Measurements from ENCODE around the gene IRF4. TPM values are rescaled to one million over a fixed set of nuclear protein-coding genes. Genes with fewer than 3 reads are reported as not detected.

Gene IRF4
- total RNA-seq, 4 donors from 2014 or later, result 4.5 to 17.0 (median 10.1) TPM

DNA sequence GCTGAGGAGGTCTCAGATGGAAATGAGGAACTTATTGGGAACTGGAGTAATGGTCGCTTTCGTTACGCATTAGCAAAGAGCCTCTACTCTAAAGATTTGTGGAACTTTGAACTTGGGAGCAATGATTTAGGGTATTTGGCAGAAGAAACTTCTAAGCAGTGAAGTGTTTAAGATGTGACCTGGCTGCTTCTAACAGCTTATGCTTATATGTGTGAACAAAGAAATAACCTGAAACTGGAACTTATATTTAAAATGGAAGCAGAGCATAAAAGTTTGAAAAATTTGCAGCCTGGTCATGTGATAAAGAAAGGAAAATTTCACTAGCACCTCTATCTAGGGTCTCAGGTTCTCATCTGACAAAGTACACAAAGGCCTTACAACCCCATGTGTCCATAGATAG, 23.5 kb downstream of the IRF4 start:
- TF ChIP-seq, protein P1, sequence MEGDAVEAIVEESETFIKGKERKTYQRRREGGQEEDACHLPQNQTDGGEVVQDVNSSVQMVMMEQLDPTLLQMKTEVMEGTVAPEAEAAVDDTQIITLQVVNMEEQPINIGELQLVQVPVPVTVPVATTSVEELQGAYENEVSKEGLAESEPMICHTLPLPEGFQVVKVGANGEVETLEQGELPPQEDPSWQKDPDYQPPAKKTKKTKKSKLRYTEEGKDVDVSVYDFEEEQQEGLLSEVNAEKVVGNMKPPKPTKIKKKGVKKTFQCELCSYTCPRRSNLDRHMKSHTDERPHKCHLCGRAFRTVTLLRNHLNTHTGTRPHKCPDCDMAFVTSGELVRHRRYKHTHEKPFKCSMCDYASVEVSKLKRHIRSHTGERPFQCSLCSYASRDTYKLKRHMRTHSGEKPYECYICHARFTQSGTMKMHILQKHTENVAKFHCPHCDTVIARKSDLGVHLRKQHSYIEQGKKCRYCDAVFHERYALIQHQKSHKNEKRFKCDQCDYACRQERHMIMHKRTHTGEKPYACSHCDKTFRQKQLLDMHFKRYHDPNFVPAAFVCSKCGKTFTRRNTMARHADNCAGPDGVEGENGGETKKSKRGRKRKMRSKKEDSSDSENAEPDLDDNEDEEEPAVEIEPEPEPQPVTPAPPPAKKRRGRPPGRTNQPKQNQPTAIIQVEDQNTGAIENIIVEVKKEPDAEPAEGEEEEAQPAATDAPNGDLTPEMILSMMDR (IDR thresholded peaks at IDR 0.05; ENCODE audit: low read depth), result no peak

DNA sequence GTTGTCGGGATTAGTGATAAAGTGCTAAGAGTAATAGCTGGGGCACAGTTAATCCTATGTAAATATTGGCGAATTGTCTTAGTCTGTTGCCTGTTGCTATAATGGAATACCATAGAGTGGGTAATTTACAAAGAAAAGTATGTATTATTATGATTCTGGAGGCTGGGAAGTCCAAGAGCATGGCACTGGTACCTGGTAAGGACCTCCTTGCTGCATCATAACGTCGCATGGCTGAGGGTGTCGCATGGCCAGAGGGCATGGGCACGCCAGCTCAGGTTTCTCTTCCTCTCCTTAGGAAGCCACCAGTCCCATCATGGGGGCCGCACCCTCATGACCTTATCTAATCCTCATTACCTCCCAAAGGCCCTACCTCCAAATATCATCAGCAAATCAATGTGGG, 29.7 kb downstream of the IRF4 start:
- TF ChIP-seq, protein P1 (IDR thresholded peaks at IDR 0.05; ENCODE audit: low read depth), result no peak

DNA sequence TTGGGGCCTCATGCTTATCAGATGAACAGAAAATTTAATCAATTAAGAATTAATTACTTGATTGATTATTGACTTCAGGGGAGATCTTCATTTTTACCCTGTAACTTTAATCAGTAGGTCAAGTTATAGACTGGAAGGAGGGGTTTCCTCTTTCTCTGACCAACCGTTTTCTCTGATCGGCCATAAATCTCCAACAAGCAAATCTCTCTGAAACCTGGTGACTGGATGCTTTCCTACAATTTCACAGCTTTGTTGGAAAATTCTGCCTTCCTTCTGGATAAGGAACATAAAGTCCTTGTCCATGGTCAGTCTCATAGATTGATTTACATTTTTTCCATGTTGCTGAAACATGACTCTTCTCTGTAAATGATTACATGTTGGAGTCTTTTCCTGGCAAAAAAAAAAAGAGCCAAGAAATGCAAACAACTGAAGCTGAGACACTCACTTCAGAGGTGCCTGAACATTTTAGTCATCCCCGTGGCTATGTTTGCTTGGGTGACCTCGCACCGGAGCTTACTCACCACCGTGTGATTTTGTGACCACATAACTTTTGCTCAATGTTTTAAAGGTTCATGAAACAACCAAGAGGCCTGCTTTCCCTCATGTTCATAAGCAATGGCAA, 31.0 kb downstream of the IRF4 start:
- TF ChIP-seq, protein P1 (IDR thresholded peaks at IDR 0.05; ENCODE audit: low read depth), result no peak

DNA sequence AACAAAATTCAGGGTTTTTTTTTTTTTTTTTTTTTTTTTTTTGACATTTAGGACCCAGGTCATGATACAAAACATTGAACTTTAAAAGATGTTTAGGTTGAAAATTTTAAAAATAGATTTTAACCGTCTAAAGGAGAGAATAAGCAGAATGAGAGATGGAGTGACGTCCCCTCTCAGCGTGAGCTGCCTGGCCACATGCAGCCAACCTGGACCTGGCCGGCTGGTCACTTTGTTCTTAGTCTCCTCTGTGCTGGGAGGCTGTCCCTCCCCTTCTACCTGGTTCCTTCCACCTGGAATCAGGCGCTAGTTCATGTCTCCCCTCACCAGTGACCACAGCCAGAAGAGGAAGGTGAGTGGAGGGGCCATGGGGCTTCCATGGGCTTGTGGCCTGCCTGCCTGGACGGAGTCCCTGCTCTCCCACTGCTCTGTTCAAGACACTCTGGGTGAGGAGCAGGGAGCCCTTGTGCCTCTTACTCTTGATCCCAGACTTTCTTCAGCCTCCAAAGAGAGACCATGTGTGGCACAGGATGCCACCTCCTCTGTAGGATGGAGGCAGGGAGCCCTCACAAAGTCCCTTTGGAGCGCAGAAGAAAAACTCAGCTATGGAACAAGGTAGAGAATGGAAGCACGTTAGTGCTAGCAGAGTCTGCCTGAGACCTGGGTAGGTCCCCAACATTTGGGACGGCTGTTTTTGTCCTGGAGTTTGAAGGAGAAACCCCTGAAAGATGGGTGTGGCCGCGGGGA, 31.7 kb downstream of the IRF4 start:
- TF ChIP-seq, protein P1 (IDR thresholded peaks at IDR 0.05; ENCODE audit: low read depth), result no peak

DNA sequence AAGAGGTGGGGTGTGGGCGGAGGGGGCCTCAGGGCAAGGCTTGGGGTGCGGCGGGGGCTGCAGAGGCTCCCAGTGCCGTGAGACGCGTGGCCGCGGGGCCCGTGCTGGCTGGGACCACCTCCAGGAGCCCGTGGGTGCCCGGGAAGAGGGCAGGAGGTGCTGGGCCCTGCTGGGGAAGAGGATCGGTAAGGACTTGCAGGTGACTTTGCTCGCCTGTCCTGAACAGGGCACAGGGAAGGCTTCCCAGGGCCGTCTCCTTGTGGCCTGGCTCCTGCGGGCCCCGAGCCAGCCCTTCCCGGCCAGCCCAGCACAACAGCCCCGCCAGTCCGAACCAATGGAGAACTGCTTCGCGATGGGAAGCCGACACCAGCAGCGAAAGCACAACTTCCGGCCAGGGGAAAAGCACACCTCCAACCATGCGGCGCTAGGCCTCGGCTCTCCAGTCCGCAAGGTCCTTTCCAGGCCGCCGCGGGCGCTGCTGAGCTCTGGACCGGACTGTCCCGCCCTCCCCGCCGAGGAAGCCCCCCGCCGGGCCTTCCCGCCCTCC, 32.3 kb downstream of the IRF4 start:
- TF ChIP-seq, protein P1 (IDR thresholded peaks at IDR 0.05; ENCODE audit: low read depth), result no peak

DNA sequence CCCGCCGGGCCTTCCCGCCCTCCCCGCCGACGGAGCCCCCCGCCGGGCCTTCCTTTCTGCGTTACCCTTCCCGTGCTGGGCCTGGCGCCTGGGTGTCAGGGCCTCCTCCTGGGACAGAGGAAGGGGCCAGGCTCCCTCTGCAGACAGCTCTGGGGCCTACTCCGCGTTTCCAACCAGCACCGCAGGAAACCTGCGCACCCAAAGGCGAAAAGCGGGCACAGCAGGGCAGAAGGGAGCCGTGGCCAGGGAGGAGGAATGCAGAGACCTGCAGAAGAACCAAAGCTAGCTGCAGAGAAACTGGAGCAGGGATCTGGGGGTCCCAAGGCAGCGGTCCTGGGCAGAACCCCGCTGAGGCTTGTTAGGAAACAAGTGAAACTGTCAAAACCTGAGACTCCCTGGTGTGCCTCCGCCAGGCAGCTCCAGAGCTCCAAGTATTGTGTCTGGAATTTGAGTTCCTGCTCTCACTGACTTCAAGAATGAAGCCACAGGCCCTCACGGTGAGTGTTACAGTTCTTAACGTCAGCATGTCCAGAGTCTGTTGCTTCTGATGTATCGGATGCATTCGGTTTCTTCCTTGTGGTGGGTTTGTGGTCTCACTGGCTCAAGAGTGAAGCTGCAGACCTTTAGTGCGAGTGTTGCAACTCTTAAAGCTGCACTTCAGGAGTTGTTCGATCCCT, 33.3 kb downstream of the IRF4 start:
- TF ChIP-seq, protein P1 (IDR thresholded peaks at IDR 0.05; ENCODE audit: low read depth), result no peak

DNA sequence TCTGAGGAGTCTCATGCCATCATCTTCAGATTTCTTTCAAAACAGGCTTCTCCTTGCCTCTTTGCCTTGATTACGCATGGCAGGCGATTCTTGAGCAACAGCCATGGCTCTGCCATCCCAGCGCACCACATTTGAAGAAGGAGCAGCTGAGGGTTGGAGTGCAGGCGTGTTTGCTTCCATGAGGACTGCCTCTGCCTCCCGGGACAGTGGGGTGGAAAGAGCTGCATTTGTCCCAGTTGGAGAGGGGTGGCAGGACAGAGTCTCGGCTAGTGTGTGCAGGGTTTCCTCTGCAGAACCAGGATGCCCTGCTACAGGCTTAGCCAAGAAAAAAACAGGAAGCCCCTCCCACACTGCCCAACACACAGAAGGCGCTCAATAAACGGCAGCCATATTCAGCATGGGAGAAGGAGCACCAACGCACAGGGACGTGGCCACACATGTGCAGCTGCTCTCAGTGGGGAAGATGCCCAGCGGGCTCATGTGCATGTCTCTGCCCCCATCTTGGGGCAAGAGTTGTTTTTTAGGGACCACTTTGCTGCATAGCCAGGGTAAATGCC, 36.6 kb downstream of the IRF4 start:
- TF ChIP-seq, protein P1 (IDR thresholded peaks at IDR 0.05; ENCODE audit: low read depth), result no peak

Data from subcutaneous adipose tissue (tissue), 4 donors.